Measurements from ENCODE around the gene GAS7. TPM values are rescaled to one million over a fixed set of nuclear protein-coding genes. Genes with fewer than 3 reads are reported as not detected.
"Not testable (repeated sequence)": the region's sequence is repeated elsewhere in the genome, so short reads cannot be mapped to it uniquely, and the experiment has no call there.

GAS7 gene
- polyA plus RNA-seq, 3 donors from 2014 or later, result 8.1 to 31.2 (median 13.7) TPM

GRCh38 chr17:10105513-10106001, 92.8 kb downstream of the GAS7 start:
- Mint-ChIP-seq H3K27me3 (ENCODE audit: low read depth in 3 of 3) (peaks cover 0 to 3% (median 3%) of the 10 kb centered on the region in 3 donors), H3K9me3 (peaks cover 0 to 2% (median 0%) of the 10 kb centered on the region in 6 donors), H3K27ac (peak overlapping the region in 2 of 6 donors; percentile 7 to 62), H3K36me3 (peaks cover 9 to 34% (median 33%) of the 10 kb centered on the region in 3 donors), H3K4me3 (no peak overlapping the region), H3K4me1 (peaks cover 51 to 81% of the 10 kb centered on the region in 2 donors)
- DNase-seq, result no peak

- Mint-ChIP-seq H3K27ac (peak overlapping the region in 1 of 6 donors; percentile 56), H3K36me3 (peaks cover 4 to 30% (median 28%) of the 10 kb centered on the region in 3 donors), H3K4me1 (peaks cover 46 to 82% of the 10 kb centered on the region in 2 donors), H3K9me3 (peaks cover 0 to 2% (median 0%) of the 10 kb centered on the region in 6 donors), H3K27me3 (ENCODE audit: low read depth in 3 of 3) (peaks cover 0 to 4% (median 3%) of the 10 kb centered on the region in 3 donors), H3K4me3 (no peak overlapping the region)
- DNase-seq, result no peak
These were observed 94.7 kb downstream of the GAS7 start for GRCh38 chr17:10103712-10104111.

GRCh38 chr17:10102817-10103216, 95.6 kb downstream of the GAS7 start:
- DNase-seq, result no peak
- H3K4me1 Mint-ChIP-seq, result peaks cover 40 to 80% of the 10 kb centered on the region in 2 donors
- H3K27ac Mint-ChIP-seq, result no peak overlapping the region
- H3K4me3 Mint-ChIP-seq, result no peak overlapping the region
- H3K36me3 Mint-ChIP-seq, result peaks cover 4 to 26% (median 26%) of the 10 kb centered on the region in 3 donors
- peaks cover 0 to 4% (median 3%) of the 10 kb centered on the region in 3 donors for H3K27me3 Mint-ChIP-seq (ENCODE audit: low read depth in 3 of 3)
- peaks cover 0 to 2% (median 0%) of the 10 kb centered on the region in 6 donors for H3K9me3 Mint-ChIP-seq

GRCh38 chr17:10099051-10099571, 99.3 kb downstream of the GAS7 start:
- Mint-ChIP-seq H3K9me3 (no peaks in the 10 kb centered on the region), H3K27ac (no peak overlapping the region), H3K36me3 (peaks cover 0 to 7% (median 4%) of the 10 kb centered on the region in 3 donors), H3K4me1 (peaks cover 35 to 76% of the 10 kb centered on the region in 2 donors), H3K4me3 (no peak overlapping the region), H3K27me3 (ENCODE audit: low read depth in 3 of 3) (peaks cover 0 to 6% (median 3%) of the 10 kb centered on the region in 3 donors)
- no peak for DNase-seq

GRCh38 chr17:10096596-10096995, 101.8 kb downstream of the GAS7 start:
- H3K4me3 Mint-ChIP-seq, result no peak overlapping the region
- peaks cover 33 to 69% of the 10 kb centered on the region in 2 donors for H3K4me1 Mint-ChIP-seq
- H3K27ac Mint-ChIP-seq, result peak overlapping the region in 4 of 6 donors; percentile 4 to 85 (median 44)

GRCh38 chr17:10095295-10095694, 103.1 kb downstream of the GAS7 start:
- H3K27me3 Mint-ChIP-seq (ENCODE audit: low read depth in 3 of 3); H3K4me3 Mint-ChIP-seq; H3K9me3 Mint-ChIP-seq; DNase-seq: not testable (repeated sequence)
- Mint-ChIP-seq H3K27ac (peak overlapping the region in 3 of 6 donors; percentile 66 to 68 (median 67)), H3K36me3 (peaks cover 6 to 13% (median 10%) of the 10 kb centered on the region in 3 donors), H3K4me1 (peaks cover 36 to 71% of the 10 kb centered on the region in 2 donors)

More at GRCh38 chr17:10096596-10096995, 101.8 kb downstream of the GAS7 start:
- H3K9me3 Mint-ChIP-seq, result no peaks in the 10 kb centered on the region
- DNase-seq, result no peak
- H3K36me3 Mint-ChIP-seq, result peaks cover 6 to 13% (median 10%) of the 10 kb centered on the region in 3 donors
- H3K27me3 Mint-ChIP-seq (ENCODE audit: low read depth in 3 of 3), result peaks cover 0 to 6% (median 1%) of the 10 kb centered on the region in 3 donors

GRCh38 chr17:10094797-10095196, 103.6 kb downstream of the GAS7 start:
- H3K4me1 Mint-ChIP-seq, result peaks cover 33 to 68% of the 10 kb centered on the region in 2 donors

GRCh38 chr17:10092595-10092994, 105.8 kb downstream of the GAS7 start:
- no peak overlapping the region for H3K4me3 Mint-ChIP-seq
- peaks cover 42 to 74% of the 10 kb centered on the region in 2 donors for H3K4me1 Mint-ChIP-seq
- DNase-seq, result no peak
- H3K9me3 Mint-ChIP-seq, result no peaks in the 10 kb centered on the region
- H3K27ac Mint-ChIP-seq, result peak overlapping the region in 2 of 6 donors; percentile 41 to 74
- peaks cover 0 to 6% (median 0%) of the 10 kb centered on the region in 3 donors for H3K27me3 Mint-ChIP-seq (ENCODE audit: low read depth in 3 of 3)
- peaks cover 6 to 16% (median 10%) of the 10 kb centered on the region in 3 donors for H3K36me3 Mint-ChIP-seq

More at GRCh38 chr17:10094797-10095196, 103.6 kb downstream of the GAS7 start:
- peaks cover 6 to 10% (median 9%) of the 10 kb centered on the region in 3 donors for H3K36me3 Mint-ChIP-seq
- no peak overlapping the region for H3K4me3 Mint-ChIP-seq
- no peak for DNase-seq
- no peaks in the 10 kb centered on the region for H3K9me3 Mint-ChIP-seq
- peak overlapping the region in 2 of 6 donors; percentile 21 to 66 for H3K27ac Mint-ChIP-seq
- peaks cover 0 to 6% (median 1%) of the 10 kb centered on the region in 3 donors for H3K27me3 Mint-ChIP-seq (ENCODE audit: low read depth in 3 of 3)

GRCh38 chr17:10091046-10091445, 107.4 kb downstream of the GAS7 start:
- Mint-ChIP-seq H3K9me3 (no peaks in the 10 kb centered on the region), H3K27me3 (ENCODE audit: low read depth in 3 of 3) (peaks cover 0 to 4% (median 0%) of the 10 kb centered on the region in 3 donors), H3K36me3 (peaks cover 6 to 16% (median 12%) of the 10 kb centered on the region in 3 donors), H3K27ac (peak overlapping the region in 5 of 6 donors; percentile 18 to 76 (median 57)), H3K4me3 (no peak overlapping the region), H3K4me1 (peaks cover 46 to 75% of the 10 kb centered on the region in 2 donors)
- no peak for DNase-seq

GRCh38 chr17:10089196-10089804, 109.1 kb downstream of the GAS7 start:
- Mint-ChIP-seq H3K9me3 (no peaks in the 10 kb centered on the region), H3K36me3 (peaks cover 6 to 21% (median 16%) of the 10 kb centered on the region in 3 donors), H3K4me1 (peaks cover 39 to 65% of the 10 kb centered on the region in 2 donors), H3K4me3 (no peak overlapping the region), H3K27ac (peak overlapping the region; percentile 1 to 88 (median 44)), H3K27me3 (ENCODE audit: low read depth in 3 of 3) (no peaks in the 10 kb centered on the region)
- no peak for DNase-seq

GRCh38 chr17:10088444-10088843, 110.0 kb downstream of the GAS7 start:
- H3K9me3 Mint-ChIP-seq, result no peaks in the 10 kb centered on the region
- H3K4me1 Mint-ChIP-seq, result peaks cover 39 to 69% of the 10 kb centered on the region in 2 donors
- H3K4me3 Mint-ChIP-seq, result no peak overlapping the region
- DNase-seq, result no peak
- H3K27me3 Mint-ChIP-seq (ENCODE audit: low read depth in 3 of 3), result no peaks in the 10 kb centered on the region
- peak overlapping the region in 4 of 6 donors; percentile 19 to 74 (median 40) for H3K27ac Mint-ChIP-seq
- H3K36me3 Mint-ChIP-seq, result peaks cover 6 to 17% (median 16%) of the 10 kb centered on the region in 3 donors

- DNase-seq, result no peak
- Mint-ChIP-seq H3K27me3 (ENCODE audit: low read depth in 3 of 3) (no peaks in the 10 kb centered on the region), H3K36me3 (peaks cover 0 to 15% (median 14%) of the 10 kb centered on the region in 3 donors), H3K4me1 (peaks cover 47 to 73% of the 10 kb centered on the region in 2 donors), H3K27ac (peak overlapping the region; percentile 64 to 91 (median 80)), H3K9me3 (no peaks in the 10 kb centered on the region), H3K4me3 (peak overlapping the region in 3 of 5 donors; percentile 14 to 38 (median 33))
These were observed 111.1 kb downstream of the GAS7 start for GRCh38 chr17:10087355-10087754.

- peaks cover 68 to 80% of the 10 kb centered on the region in 2 donors for H3K4me1 Mint-ChIP-seq
- peak overlapping the region in 2 of 6 donors; percentile 34 to 62 for H3K27ac Mint-ChIP-seq
- DNase-seq, result no peak
- peaks cover 0 to 13% (median 12%) of the 10 kb centered on the region in 3 donors for H3K36me3 Mint-ChIP-seq
- peaks cover 0 to 4% (median 0%) of the 10 kb centered on the region in 3 donors for H3K27me3 Mint-ChIP-seq (ENCODE audit: low read depth in 3 of 3)
- H3K9me3 Mint-ChIP-seq, result no peaks in the 10 kb centered on the region
- H3K4me3 Mint-ChIP-seq, result no peak overlapping the region
These were observed 114.5 kb downstream of the GAS7 start for GRCh38 chr17:10083864-10084263.

GRCh38 chr17:10082795-10083194, 115.6 kb downstream of the GAS7 start:
- no peak for DNase-seq
- Mint-ChIP-seq H3K27ac (peak overlapping the region; percentile 21 to 94 (median 84)), H3K27me3 (ENCODE audit: low read depth in 3 of 3) (peaks cover 0 to 7% (median 2%) of the 10 kb centered on the region in 3 donors), H3K9me3 (no peaks in the 10 kb centered on the region), H3K4me3 (peak overlapping the region in 2 of 5 donors; percentile 3 to 86), H3K36me3 (peaks cover 0 to 13% (median 12%) of the 10 kb centered on the region in 3 donors), H3K4me1 (peaks cover 75 to 83% of the 10 kb centered on the region in 2 donors)

All from immature natural killer cell (primary cell).